ENCODE results near the gene P2RY4. TPM values are rescaled to one million over a fixed set of nuclear protein-coding genes. Genes with fewer than 3 reads are reported as not detected.

The P2RY4 gene
- 0.15 TPM in 1 of 2 replicates, not detected in the other for total RNA-seq

GRCh38 chrX:70260104-70260503, at the start of gene P2RY4:
Gene P2RY4, minus strand, starts transcription at chrX:70260204. Its CDS starts 580 bp downstream, at chrX:70259624.

GRCh38 chrX:70289793-70290770, 30.1 kb upstream of the P2RY4 start, which contains the start of the genes KIF4A and PDZD11:
Gene KIF4A, plus strand, starts transcription at chrX:70290104. Its CDS starts 355 bp downstream, at chrX:70290459.
Gene PDZD11, minus strand, starts transcription at chrX:70289927. Its CDS starts 586 bp downstream, at chrX:70289341.

DNA sequence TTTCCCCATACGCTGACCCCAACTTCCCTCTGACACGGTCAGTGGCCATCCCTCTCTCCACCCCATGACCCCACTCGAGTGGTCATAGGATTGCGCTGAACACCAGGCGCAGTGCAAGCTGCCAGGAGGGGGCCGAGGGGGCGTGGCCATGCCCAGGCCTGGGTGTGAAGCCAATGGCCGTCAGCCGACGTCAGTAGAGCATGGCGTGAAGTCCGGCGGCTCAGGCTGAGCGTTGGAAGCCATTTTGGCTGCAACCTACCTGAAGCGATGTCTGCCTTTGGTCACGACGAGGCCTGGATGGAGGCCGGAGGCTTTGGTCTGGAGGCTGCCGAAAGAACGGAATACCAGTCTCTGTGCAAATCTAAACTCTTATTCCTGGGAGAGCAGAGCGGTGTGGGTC, 21.9 kb upstream of the P2RY4 start, which contains the start of gene RAB41:
TSS of gene RAB41 (plus strand) at position 222 of the 400 bp plus-strand sequence. CDS start at position 268, 46 bp downstream.

GRCh38 chrX:70268034-70268433, 8.0 kb upstream of the P2RY4 start, which contains the start of gene ARR3:
Gene ARR3, plus strand, starts transcription at chrX:70268334. Its CDS starts 1,052 bp downstream, at chrX:70269386.

GRCh38 chrX:70234355-70234754, 25.6 kb downstream of the P2RY4 start, which contains the start of gene AWAT1:
Gene AWAT1, plus strand, starts transcription at chrX:70234655. Its CDS starts 41 bp downstream, at chrX:70234696.

Other genes with a start within 250 kb of the P2RY4 start
- gene AWAT2, start 210.3 kb downstream of the P2RY4 start, total RNA-seq: not detected in 2 replicates
- not detected in 2 replicates for gene OTUD6A, start 197.7 kb downstream of the P2RY4 start, total RNA-seq
- gene IGBP1, start 126.8 kb downstream of the P2RY4 start, total RNA-seq: 46.2 and 48.8 TPM in 2 replicates
- gene DGAT2L6, start 82.7 kb downstream of the P2RY4 start, total RNA-seq: not detected in 2 replicates
- gene AWAT1, start 25.5 kb downstream of the P2RY4 start, total RNA-seq: not detected in 2 replicates
- gene ARR3, start 8.1 kb upstream of the P2RY4 start, total RNA-seq: not detected in 2 replicates
- gene RAB41, start 22.0 kb upstream of the P2RY4 start, total RNA-seq: not detected in 2 replicates
- 58.0 and 71.4 TPM in 2 replicates for gene PDZD11, start 29.7 kb upstream of the P2RY4 start, total RNA-seq
- gene KIF4A, start 29.9 kb upstream of the P2RY4 start, total RNA-seq: 17.7 and 17.8 TPM in 2 replicates
- not detected in 2 replicates for gene GDPD2, start 163.1 kb upstream of the P2RY4 start, total RNA-seq
- gene DLG3, start 184.6 kb upstream of the P2RY4 start, total RNA-seq: 19.8 and 24.0 TPM in 2 replicates

Measured in bronchus fibroblast of lung (primary cell).